ENCODE measurements around the gene HS1BP3. TPM values are rescaled to one million over a fixed set of nuclear protein-coding genes. Genes with fewer than 3 reads are reported as not detected.

The HS1BP3 gene
- 28.9 and 29.1 TPM in 2 replicates for total RNA-seq

GRCh38 chr2:20650877-20651730 lies at the start of gene HS1BP3:
HS1BP3 (minus strand) TSS chr2:20651098; CDS start chr2:20651063, 35 bp downstream.

GRCh38 chr2:20666304-20667150 lies 15.6 kb upstream of the HS1BP3 start, which contains the start of gene GDF7:
GDF7 (plus strand) TSS chr2:20667144; CDS start chr2:20667240, 96 bp downstream.

Other genes starting within 250 kb of the HS1BP3 start
- gene RHOB, start 204.0 kb downstream of the HS1BP3 start, total RNA-seq = 174 and 214 TPM in 2 replicates
- gene GDF7, start 16.0 kb upstream of the HS1BP3 start, total RNA-seq = under 0.01 and 0.53 TPM in 2 replicates
- 13.5 and 19.1 TPM in 2 replicates for gene LDAH, start 172.0 kb upstream of the HS1BP3 start, total RNA-seq

Data from myometrial cell (primary cell).